KOPT-K1 (cell line): ENCODE results near the gene HOXD10.

Source experiments
- H3K27ac ChIP-seq: fragments of 200-600 bp; sonication (generic); 2 replicates; pipeline ENCODE4 v1.5.1; 2016; ENCODE audit warnings: antibody characterized with exemption, mild to moderate bottlenecking, low read depth, low read length; ENCODE audit not compliant: poor library complexity, severe bottlenecking
- H3K36me3 ChIP-seq: fragments of 200-600 bp; sonication (generic); 2 replicates; pipeline ENCODE4 v1.5.1; 2017; ENCODE audit warnings: antibody characterized with exemption, mild to moderate bottlenecking, low read length, moderate library complexity; ENCODE audit not compliant: insufficient read depth
- H3K9me3 ChIP-seq: fragments of 200-600 bp; sonication (generic); 2 replicates; pipeline ENCODE4 v1.5.1; 2017; ENCODE audit warnings: antibody characterized with exemption, low read length, mild to moderate bottlenecking; ENCODE audit not compliant: insufficient read depth, poor library complexity, severe bottlenecking

HOXD10 gene

GRCh38 chr2:176079831-176080539 is 36.6 kb upstream of the HOXD10 start:
- Histone ChIP-seq H3K27ac (no peak overlapping the region), H3K9me3 (peaks cover 14% of the 10 kb centered on the region), H3K36me3 (no peaks in the 10 kb centered on the region)

GRCh38 chr2:176080540-176081375 is 35.8 kb upstream of the HOXD10 start:
- H3K36me3 ChIP-seq: no peaks in the 10 kb centered on the region
- H3K27ac ChIP-seq: no peak overlapping the region
- peaks cover 14% of the 10 kb centered on the region for H3K9me3 ChIP-seq

GRCh38 chr2:176081376-176081836 is 35.2 kb upstream of the HOXD10 start:
- H3K27ac ChIP-seq: no peak overlapping the region
- H3K9me3 ChIP-seq: peaks cover 14% of the 10 kb centered on the region
- H3K36me3 ChIP-seq: no peaks in the 10 kb centered on the region

DNA sequence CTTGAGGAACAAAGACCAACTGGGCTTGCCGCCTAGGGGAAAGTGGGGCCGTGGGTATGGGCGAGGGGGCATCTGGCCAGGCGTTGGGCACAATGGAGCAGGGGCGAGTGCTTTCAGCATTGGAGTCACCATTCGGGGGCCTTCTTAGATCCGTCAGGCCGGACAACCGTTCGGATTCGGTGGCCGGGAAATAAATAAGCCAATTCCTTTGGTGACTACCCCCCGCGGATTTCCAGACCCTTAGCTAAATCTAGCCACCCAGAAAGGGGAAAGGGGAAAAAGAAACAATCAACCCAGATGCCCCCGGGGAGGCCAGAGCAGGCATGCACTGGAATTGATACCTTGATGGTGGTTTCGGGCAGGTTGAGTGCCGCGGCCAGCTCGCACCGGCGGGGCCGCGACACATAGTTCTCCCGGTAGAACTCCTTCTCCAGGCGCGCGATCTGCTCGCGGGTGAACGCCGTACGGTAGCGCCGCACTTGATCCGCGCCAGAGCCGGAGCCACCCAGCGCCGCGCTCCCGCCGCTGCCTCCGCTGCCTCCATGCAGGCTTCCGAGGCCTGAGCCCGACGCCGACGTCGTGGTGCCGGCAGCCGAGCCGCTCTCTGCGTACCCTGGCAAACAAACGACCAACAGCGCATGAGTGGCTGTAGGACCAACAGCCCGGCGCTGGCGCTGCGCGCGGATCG is 34.6 kb upstream of the HOXD10 start:
- Histone ChIP-seq H3K27ac (no peak overlapping the region), H3K36me3 (no peaks in the 10 kb centered on the region), H3K9me3 (peaks cover 14% of the 10 kb centered on the region)

DNA sequence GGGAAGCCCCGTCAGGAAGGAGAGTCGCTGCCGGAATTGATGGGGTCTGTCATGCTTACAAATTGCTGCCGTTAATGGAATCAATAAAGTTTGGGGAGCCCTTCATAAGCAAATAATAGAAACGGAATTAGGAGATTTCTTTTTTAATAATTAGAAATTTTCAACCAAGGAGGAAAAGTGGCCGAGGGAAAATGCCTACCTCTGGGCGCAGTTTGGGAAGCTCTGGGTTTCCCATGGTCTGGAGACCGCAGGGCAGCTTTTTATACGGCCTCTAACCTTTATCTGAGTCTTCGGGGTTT is 34.1 kb upstream of the HOXD10 start:
- Histone ChIP-seq H3K36me3 (no peaks in the 10 kb centered on the region), H3K27ac (no peak overlapping the region), H3K9me3 (peaks cover 14% of the 10 kb centered on the region)

GRCh38 chr2:176082824-176083751 is 33.5 kb upstream of the HOXD10 start:
- Histone ChIP-seq H3K9me3 (peaks cover 14% of the 10 kb centered on the region), H3K27ac (no peak overlapping the region), H3K36me3 (no peaks in the 10 kb centered on the region)

GRCh38 chr2:176083796-176084261 is 32.7 kb upstream of the HOXD10 start, which contains the start of gene EVX2:
Gene EVX2, minus strand, starts transcription at chr2:176083962. Its CDS starts 186 bp downstream, at chr2:176083776.
- Histone ChIP-seq H3K36me3 (no peaks in the 10 kb centered on the region), H3K9me3 (peaks cover 9% of the 10 kb centered on the region), H3K27ac (no peak within 1 kb of the TSS)

DNA sequence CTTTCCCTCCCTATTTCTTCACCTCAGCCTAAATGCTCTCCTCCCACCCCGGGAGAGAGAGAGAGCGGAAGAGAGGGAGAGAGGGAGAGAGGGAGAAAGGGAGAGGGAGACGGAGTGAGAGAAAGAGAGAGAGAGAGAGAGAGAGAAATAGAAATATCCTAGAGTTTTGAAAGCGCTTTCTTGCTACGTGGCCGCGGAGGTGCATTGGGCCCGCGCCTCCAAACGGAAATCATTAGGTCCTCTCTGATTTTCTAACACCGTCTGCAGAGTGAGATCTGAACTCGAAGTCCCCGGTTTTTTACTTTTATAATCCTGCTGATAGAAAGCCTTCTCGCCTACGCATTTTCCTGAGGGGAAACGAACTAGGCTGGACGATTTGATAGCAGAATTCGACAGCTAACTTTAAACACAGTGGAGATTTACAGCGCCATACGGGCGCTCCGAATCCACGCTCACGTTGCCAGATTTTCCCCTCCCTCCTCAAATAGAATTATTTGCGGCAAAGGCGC is 31.9 kb upstream of the HOXD10 start:
- Histone ChIP-seq H3K27ac (no peak overlapping the region), H3K9me3 (peaks cover 2% of the 10 kb centered on the region), H3K36me3 (no peaks in the 10 kb centered on the region)

DNA sequence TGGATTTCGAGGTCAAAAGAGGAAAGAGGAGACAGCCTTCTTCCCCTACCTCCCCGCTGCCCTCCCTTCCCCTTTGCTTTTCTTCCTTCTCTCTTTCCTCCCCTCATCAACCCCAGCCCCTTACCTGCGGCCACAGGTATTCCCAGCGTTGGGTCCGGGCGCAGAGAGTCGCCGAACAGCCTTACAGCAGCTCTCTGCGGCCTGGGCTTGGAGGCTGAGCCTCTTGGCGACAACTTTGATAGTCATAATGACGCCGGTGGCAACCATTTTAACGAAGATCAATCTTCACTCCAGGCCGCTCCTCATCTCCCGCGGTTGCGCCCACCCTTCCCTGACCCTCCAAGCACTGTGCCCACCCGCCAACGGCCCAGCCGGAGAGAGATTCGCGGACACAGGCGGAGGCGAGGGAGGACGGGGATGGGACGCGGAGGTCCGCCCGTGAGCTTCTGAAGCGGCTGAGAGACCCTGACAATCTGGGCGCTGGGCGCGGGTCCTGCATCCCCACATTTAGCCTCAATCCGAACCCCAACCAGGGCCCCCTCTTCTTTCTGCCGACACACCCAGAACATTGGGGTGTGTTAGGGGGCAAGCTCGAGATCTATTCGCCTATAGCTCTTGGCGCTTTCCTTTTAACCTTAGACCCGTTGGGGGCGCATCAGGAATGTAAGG is 31.3 kb upstream of the HOXD10 start:
- Histone ChIP-seq H3K27ac (no peak overlapping the region), H3K36me3 (no peaks in the 10 kb centered on the region), H3K9me3 (no peaks in the 10 kb centered on the region)

- Histone ChIP-seq H3K36me3 (no peaks in the 10 kb centered on the region), H3K9me3 (no peaks in the 10 kb centered on the region), H3K27ac (no peak overlapping the region)
Measured at GRCh38 chr2:176085861-176086771, 30.5 kb upstream of the HOXD10 start.

DNA sequence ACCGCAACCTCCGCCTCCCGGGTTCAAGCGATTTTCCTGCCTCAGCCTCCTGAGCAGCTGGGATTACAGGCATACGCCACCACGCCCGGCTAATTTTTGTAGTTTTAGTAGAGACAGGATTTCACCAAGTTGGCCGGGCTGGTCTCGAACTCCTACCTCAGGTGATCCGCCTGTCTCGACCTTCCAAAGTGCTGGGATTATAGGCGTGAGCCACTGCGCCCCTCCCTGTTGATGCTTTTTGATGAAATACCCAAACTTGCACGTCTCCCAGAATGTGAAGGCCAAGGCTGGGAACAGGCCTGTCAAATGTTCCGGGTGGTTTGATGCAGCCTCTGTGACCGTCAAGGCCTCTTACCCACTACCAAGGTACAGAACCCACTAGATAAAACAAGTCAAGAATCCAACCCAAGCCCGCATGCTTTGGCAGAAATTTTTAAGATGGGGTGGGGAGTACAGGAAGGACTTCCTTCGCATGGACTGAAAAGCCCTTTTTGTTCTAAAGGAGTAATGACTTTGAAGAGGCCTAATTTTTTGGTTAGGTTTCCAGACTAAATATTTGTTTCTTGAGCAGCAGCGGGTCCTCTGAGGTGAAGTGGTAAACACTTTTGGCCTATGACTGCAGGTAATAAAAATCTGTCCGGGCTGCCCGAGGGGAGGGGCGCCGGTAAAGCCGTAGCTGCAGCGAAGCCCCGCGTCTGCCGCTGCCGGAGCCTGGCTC is 29.1 kb upstream of the HOXD10 start:
- Histone ChIP-seq H3K9me3 (no peaks in the 10 kb centered on the region), H3K27ac (no peak overlapping the region), H3K36me3 (no peaks in the 10 kb centered on the region)

- H3K36me3 ChIP-seq: no peaks in the 10 kb centered on the region
- no peak overlapping the region for H3K27ac ChIP-seq
- no peaks in the 10 kb centered on the region for H3K9me3 ChIP-seq
Measured at GRCh38 chr2:176088048-176088936, 28.3 kb upstream of the HOXD10 start.
